HepG2 (cell line): ENCODE measurements around the gene PTGIS. TPM values are rescaled to one million over a fixed set of nuclear protein-coding genes. Genes with fewer than 3 reads are reported as not detected.

Source experiments
- AKAP8 ChIP-seq: sonication (generic); formaldehyde crosslinking; IDR thresholded peaks from 2 replicates; pipeline ENCODE4 v1.5.1; 2020; ENCODE audit warnings: mild to moderate bottlenecking, missing genetic modification reagents
- ESRRA ChIP-seq: sonication (generic); formaldehyde crosslinking; IDR thresholded peaks from 2 replicates; pipeline ENCODE4 v1.5.1; 2020; ENCODE audit warnings: mild to moderate bottlenecking, low read depth, missing genetic modification reagents
- KDM1A ChIP-seq: IDR thresholded peaks from 2 replicates; pipeline ENCODE4 v1.6.1; 2016; ENCODE audit warnings: missing compliant biosample characterization
- KDM5B ChIP-seq: sonication (generic); formaldehyde crosslinking; IDR thresholded peaks from 2 replicates; pipeline ENCODE4 v1.4.0; 2020; ENCODE audit warnings: missing genetic modification reagents, mild to moderate bottlenecking, borderline replicate concordance
- MAZ ChIP-seq, 2 experiments: sonication (generic) in 1 of 2; formaldehyde crosslinking in 1 of 2; IDR thresholded peaks; 2 replicates each; pipeline versions ENCODE4 v1.5.0 to v1.6.1; 2012 to 2020; ENCODE audit warnings: low read depth in 2 of 2, mild to moderate bottlenecking in 2 of 2, borderline replicate concordance in 1 of 2, improper control_type of control experiment in 1 of 2, low read length in 1 of 2, missing genetic modification reagents in 1 of 2, moderate library complexity in 1 of 2
- MTA1 ChIP-seq: sonication (generic); formaldehyde crosslinking; IDR thresholded peaks from 2 replicates; pipeline ENCODE4 v1.4.0; 2020; ENCODE audit warnings: missing genetic modification reagents, mild to moderate bottlenecking, borderline replicate concordance
- NCOR1 ChIP-seq: fragments of 200-600 bp; sonication (generic); IDR thresholded peaks from 2 replicates; pipeline ENCODE4 v1.7.0; 2017; ENCODE audit warnings: antibody characterized with exemption, low read length, borderline replicate concordance
- NR3C1 ChIP-seq: sonication (generic); formaldehyde crosslinking; IDR thresholded peaks from 2 replicates; pipeline ENCODE4 v1.4.0; 2020; ENCODE audit warnings: missing genetic modification reagents
- SIX1 ChIP-seq: sonication (generic); formaldehyde crosslinking; IDR thresholded peaks from 2 replicates; pipeline ENCODE4 v1.4.0; 2020; ENCODE audit warnings: missing genetic modification reagents, borderline replicate concordance
- SP5 ChIP-seq: IDR thresholded peaks from 2 replicates; pipeline ENCODE4 v1.6.1; 2016; ENCODE audit warnings: low read depth, borderline replicate concordance
- SRF ChIP-seq: IDR thresholded peaks from 2 replicates; pipeline ENCODE4 v1.6.1; 2011; ENCODE audit warnings: mild to moderate bottlenecking, low read depth, low read length, moderate library complexity
- ZFP41 ChIP-seq: sonication (generic); formaldehyde crosslinking; IDR thresholded peaks from 2 replicates; pipeline ENCODE4 v1.4.0; 2020; ENCODE audit warnings: mild to moderate bottlenecking, missing genetic modification reagents, borderline replicate concordance
- ZMYM4 ChIP-seq: sonication (generic); formaldehyde crosslinking; IDR thresholded peaks from 2 replicates; pipeline ENCODE4 v1.8.1; 2023; ENCODE audit warnings: mild to moderate bottlenecking, missing genetic modification reagents
- ZNF12 ChIP-seq: sonication (generic); formaldehyde crosslinking; IDR thresholded peaks from 2 replicates; pipeline ENCODE4 v1.5.0; 2020; ENCODE audit warnings: missing genetic modification reagents
- ZNF121 ChIP-seq: sonication (generic); formaldehyde crosslinking; IDR thresholded peaks from 2 replicates; pipeline ENCODE4 v1.5.0; 2020; ENCODE audit warnings: mild to moderate bottlenecking, missing genetic modification reagents
- ZNF337 ChIP-seq: sonication (generic); formaldehyde crosslinking; IDR thresholded peaks from 2 replicates; pipeline ENCODE4 v1.5.1; 2020; ENCODE audit warnings: missing genetic modification reagents, low read depth, mild to moderate bottlenecking, borderline replicate concordance
- ZNF460 ChIP-seq: sonication (generic); formaldehyde crosslinking; IDR thresholded peaks from 2 replicates; pipeline ENCODE4 v1.5.1; 2020; ENCODE audit warnings: missing genetic modification reagents, mild to moderate bottlenecking, borderline replicate concordance
- ZNF816 ChIP-seq: sonication (generic); formaldehyde crosslinking; IDR thresholded peaks from 2 replicates; pipeline ENCODE4 v1.8.0; 2022; ENCODE audit warnings: missing genetic modification reagents, mild to moderate bottlenecking, borderline replicate concordance
- ZSCAN25 ChIP-seq: sonication (generic); formaldehyde crosslinking; IDR thresholded peaks from 2 replicates; pipeline ENCODE4 v1.8.0; 2022; ENCODE audit warnings: mild to moderate bottlenecking, missing genetic modification reagents
- polyA plus RNA-seq, 8 experiments: library from polyadenylated mRNA; depleted of rRNA in 3 of 8; stranded (reverse) in 7 of 8; unstranded in 1 of 8; fragments of >200 nt; fragmentation: Illumina TruSeq in 4 of 8; extraction: Trizol in 4 of 8; gene quantifications; 2 replicates each; pipeline versions ENCODE4 v1.2.1 to v1.2.3, GENCODE V29; 2011 to 2016; ENCODE audit warnings: low read depth in 4 of 8, missing spikeins in 1 of 8, mixed read lengths in 1 of 8; ENCODE audit not compliant: insufficient read depth in 1 of 8
- total RNA-seq, 5 experiments: library from RNA; depleted of rRNA; stranded (reverse); fragments of >200 nt; fragmentation: Illumina TruSeq; extraction: Trizol; gene quantifications; 2 replicates each; pipeline ENCODE4 v1.2.3, GENCODE V29; 2016; ENCODE audit warnings: low read depth in 1 of 5
- TF ChIP-seq, protein P1 (sequence below): sonication (generic); formaldehyde crosslinking; IDR thresholded peaks from 2 replicates; pipeline ENCODE4 v1.4.0; 2020; ENCODE audit warnings: missing genetic modification reagents
- TF ChIP-seq, protein P2 (sequence below): sonication (generic); formaldehyde crosslinking; IDR thresholded peaks from 2 replicates; pipeline ENCODE4 v1.4.0; 2020; ENCODE audit warnings: low read depth, mild to moderate bottlenecking, missing genetic modification reagents
- TF ChIP-seq, protein P3 (sequence below): sonication (generic); formaldehyde crosslinking; IDR thresholded peaks from 2 replicates; pipeline ENCODE4 v1.8.0; 2022; ENCODE audit warnings: missing genetic modification reagents, mild to moderate bottlenecking, moderate library complexity, borderline replicate concordance

Gene PTGIS
- total and polyA plus RNA-seq, 2 of the 13 experiments (the other 11 are each of a cell fraction or from before 2014, with no cell fraction given) = not detected

DNA sequence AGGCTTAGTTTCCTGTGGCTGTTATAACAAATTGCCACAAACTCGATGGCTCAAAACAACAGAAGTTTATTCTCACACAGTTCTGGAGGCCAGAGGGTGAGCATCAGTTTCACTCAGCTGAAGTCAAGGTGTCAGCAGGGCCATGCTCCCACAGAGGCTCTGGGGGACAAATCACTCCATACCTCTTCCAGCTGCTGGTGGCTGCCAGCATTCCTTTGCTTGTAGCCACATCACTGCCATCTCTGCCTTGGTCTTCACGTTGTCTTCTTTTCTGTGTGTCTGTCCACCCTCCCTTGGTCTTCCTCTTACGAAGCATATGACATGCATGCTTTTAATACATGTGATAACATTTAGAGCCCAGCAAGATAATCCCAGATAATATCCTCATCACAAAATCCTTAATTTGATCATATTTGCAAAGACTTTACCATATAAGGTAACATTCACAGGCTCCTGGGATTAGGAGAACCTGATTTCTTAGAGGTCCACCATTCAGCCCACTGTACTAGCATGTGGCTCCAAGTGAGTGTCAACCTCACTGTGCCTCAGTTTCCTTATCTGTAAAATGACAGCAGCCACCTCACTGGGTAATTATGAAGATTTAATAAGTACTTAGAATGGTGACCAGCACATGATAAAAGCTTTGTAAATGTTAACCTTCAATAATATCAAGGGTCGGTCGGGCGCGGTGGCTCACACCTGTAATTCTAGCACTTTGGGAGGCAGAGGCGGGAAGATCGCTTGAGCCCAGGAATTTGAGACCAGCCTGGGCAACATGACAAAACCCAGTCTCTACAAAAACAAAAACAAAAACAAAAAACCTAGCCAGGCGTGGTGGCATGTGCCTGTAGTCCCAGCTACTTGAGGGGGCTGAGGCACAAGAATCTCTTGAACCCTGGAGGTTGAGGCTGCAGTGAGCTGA lies 14.7 kb upstream of the PTGIS start (continued):
- TF ChIP-seq NR3C1 = no peak
- TF ChIP-seq ZNF337 (CRISPR knock-in tag) = no peak
- TF ChIP-seq ESRRA (CRISPR knock-in tag) = no peak
- no peak for TF ChIP-seq MAZ (IDR thresholded peaks at IDR 0.05; ENCODE audit: borderline replicate concordance, low read depth, low read length)
- TF ChIP-seq MAZ (CRISPR knock-in tag; IDR thresholded peaks at IDR 0.05; ENCODE audit: low read depth) = no peak
- TF ChIP-seq ZFP41 (CRISPR knock-in tag) = no peak
- no peak for TF ChIP-seq ZMYM4 (CRISPR knock-in tag)
- no peak for TF ChIP-seq MTA1 (CRISPR knock-in tag)
- TF ChIP-seq ZNF12 (CRISPR knock-in tag) = no peak
- TF ChIP-seq NCOR1 = no peak
- peak; percentile 53; the same call in 1 of the 2 replicates for TF ChIP-seq ZNF460
- no peak for TF ChIP-seq AKAP8 (CRISPR knock-in tag)
- TF ChIP-seq SP5 (CRISPR knock-in tag) = no peak
- TF ChIP-seq, protein P1, sequence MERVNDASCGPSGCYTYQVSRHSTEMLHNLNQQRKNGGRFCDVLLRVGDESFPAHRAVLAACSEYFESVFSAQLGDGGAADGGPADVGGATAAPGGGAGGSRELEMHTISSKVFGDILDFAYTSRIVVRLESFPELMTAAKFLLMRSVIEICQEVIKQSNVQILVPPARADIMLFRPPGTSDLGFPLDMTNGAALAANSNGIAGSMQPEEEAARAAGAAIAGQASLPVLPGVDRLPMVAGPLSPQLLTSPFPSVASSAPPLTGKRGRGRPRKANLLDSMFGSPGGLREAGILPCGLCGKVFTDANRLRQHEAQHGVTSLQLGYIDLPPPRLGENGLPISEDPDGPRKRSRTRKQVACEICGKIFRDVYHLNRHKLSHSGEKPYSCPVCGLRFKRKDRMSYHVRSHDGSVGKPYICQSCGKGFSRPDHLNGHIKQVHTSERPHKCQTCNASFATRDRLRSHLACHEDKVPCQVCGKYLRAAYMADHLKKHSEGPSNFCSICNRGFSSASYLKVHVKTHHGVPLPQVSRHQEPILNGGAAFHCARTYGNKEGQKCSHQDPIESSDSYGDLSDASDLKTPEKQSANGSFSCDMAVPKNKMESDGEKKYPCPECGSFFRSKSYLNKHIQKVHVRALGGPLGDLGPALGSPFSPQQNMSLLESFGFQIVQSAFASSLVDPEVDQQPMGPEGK (CRISPR knock-in tag) = no peak
- TF ChIP-seq, protein P2, sequence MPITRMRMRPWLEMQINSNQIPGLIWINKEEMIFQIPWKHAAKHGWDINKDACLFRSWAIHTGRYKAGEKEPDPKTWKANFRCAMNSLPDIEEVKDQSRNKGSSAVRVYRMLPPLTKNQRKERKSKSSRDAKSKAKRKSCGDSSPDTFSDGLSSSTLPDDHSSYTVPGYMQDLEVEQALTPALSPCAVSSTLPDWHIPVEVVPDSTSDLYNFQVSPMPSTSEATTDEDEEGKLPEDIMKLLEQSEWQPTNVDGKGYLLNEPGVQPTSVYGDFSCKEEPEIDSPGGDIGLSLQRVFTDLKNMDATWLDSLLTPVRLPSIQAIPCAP (CRISPR knock-in tag) = no peak
- TF ChIP-seq KDM1A = peak; percentile 88
- TF ChIP-seq ZSCAN25 (CRISPR knock-in tag) = no peak
- 0 out of 2 replicates have a peak, but pooled peaks have one; percentile 52 for TF ChIP-seq SRF
- TF ChIP-seq ZNF121 = no peak
- TF ChIP-seq, protein P3, sequence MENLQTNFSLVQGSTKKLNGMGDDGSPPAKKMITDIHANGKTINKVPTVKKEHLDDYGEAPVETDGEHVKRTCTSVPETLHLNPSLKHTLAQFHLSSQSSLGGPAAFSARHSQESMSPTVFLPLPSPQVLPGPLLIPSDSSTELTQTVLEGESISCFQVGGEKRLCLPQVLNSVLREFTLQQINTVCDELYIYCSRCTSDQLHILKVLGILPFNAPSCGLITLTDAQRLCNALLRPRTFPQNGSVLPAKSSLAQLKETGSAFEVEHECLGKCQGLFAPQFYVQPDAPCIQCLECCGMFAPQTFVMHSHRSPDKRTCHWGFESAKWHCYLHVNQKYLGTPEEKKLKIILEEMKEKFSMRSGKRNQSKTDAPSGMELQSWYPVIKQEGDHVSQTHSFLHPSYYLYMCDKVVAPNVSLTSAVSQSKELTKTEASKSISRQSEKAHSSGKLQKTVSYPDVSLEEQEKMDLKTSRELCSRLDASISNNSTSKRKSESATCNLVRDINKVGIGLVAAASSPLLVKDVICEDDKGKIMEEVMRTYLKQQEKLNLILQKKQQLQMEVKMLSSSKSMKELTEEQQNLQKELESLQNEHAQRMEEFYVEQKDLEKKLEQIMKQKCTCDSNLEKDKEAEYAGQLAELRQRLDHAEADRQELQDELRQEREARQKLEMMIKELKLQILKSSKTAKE (CRISPR knock-in tag) = no peak
- TF ChIP-seq KDM5B (CRISPR knock-in tag) = no peak
- no peak for TF ChIP-seq ZNF816 (CRISPR knock-in tag)
- no peak for TF ChIP-seq SIX1
